HG02678 (cell line): ENCODE data around the gene ADGRG6.

Source experiments
- ATAC-seq: cut with Tn5 transposase; IDR thresholded peaks from one replicate; pipeline ENCODE4 v1.9.1; 2021; ENCODE audit warnings: mild to moderate bottlenecking, moderate library complexity; ENCODE audit not compliant: unreplicated experiment

The ADGRG6 gene

GRCh38 chr6:142320366-142320765 is 18.6 kb downstream of the ADGRG6 start:
- ATAC-seq, result no peak

GRCh38 chr6:142321451-142321850 is 19.6 kb downstream of the ADGRG6 start:
- no peak for ATAC-seq

GRCh38 chr6:142322066-142322465 is 20.3 kb downstream of the ADGRG6 start:
- ATAC-seq, result no peak

GRCh38 chr6:142322504-142323198 is 20.8 kb downstream of the ADGRG6 start:
- no peak for ATAC-seq

GRCh38 chr6:142323377-142323776 is 21.6 kb downstream of the ADGRG6 start:
- no peak for ATAC-seq

- no peak for ATAC-seq
These were observed 22.3 kb downstream of the ADGRG6 start for GRCh38 chr6:142324111-142324510.

GRCh38 chr6:142325111-142325510 is 23.3 kb downstream of the ADGRG6 start:
- ATAC-seq, result no peak

- no peak for ATAC-seq
These were observed 24.7 kb downstream of the ADGRG6 start for GRCh38 chr6:142326540-142326939.

GRCh38 chr6:142328070-142328469 is 26.3 kb downstream of the ADGRG6 start:
- no peak for ATAC-seq

- no peak for ATAC-seq
These were observed 27.8 kb downstream of the ADGRG6 start for GRCh38 chr6:142329486-142330113.

- ATAC-seq, result no peak
These were observed 29.3 kb downstream of the ADGRG6 start for GRCh38 chr6:142331075-142331551.

GRCh38 chr6:142331601-142332000 is 29.8 kb downstream of the ADGRG6 start:
- ATAC-seq, result no peak

- ATAC-seq, result no peak
These were observed 30.7 kb downstream of the ADGRG6 start for GRCh38 chr6:142332393-142333098.

- ATAC-seq, result no peak
These were observed 31.6 kb downstream of the ADGRG6 start for GRCh38 chr6:142333431-142333830.

- no peak for ATAC-seq
These were observed 32.5 kb downstream of the ADGRG6 start for GRCh38 chr6:142334294-142334693.

- no peak for ATAC-seq
These were observed 33.6 kb downstream of the ADGRG6 start for GRCh38 chr6:142335415-142335814.

- no peak for ATAC-seq
These were observed 34.4 kb downstream of the ADGRG6 start for GRCh38 chr6:142336183-142336582.

GRCh38 chr6:142336787-142337186 is 35.0 kb downstream of the ADGRG6 start:
- no peak for ATAC-seq

- no peak for ATAC-seq
These were observed 37.3 kb downstream of the ADGRG6 start for GRCh38 chr6:142339113-142339512.

- no peak for ATAC-seq
These were observed 38.3 kb downstream of the ADGRG6 start for GRCh38 chr6:142339968-142340658.

- no peak for ATAC-seq
These were observed 40.1 kb downstream of the ADGRG6 start for GRCh38 chr6:142341855-142342330.
